HG02678 (cell line): ENCODE data around the gene PHPT1.
A peak's percentile ranks its signal among the peaks of the same experiment; 100 is the strongest.
"Not testable (repeated sequence)": the region's sequence is repeated elsewhere in the genome, so short reads cannot be mapped to it uniquely, and the experiment has no call there.

Experiments used
- ATAC-seq: cut with Tn5 transposase; IDR thresholded peaks from one replicate; pipeline ENCODE4 v1.9.1; 2021; ENCODE audit warnings: mild to moderate bottlenecking, moderate library complexity; ENCODE audit not compliant: unreplicated experiment

Gene PHPT1

GRCh38 chr9:136837146-136837855 is 11.9 kb upstream of the PHPT1 start:
- ATAC-seq: no peak

- not testable (repeated sequence) for ATAC-seq
These were observed 11.3 kb upstream of the PHPT1 start for GRCh38 chr9:136837856-136838277.

GRCh38 chr9:136838314-136839228 is 10.6 kb upstream of the PHPT1 start:
- ATAC-seq: no peak

- ATAC-seq: no peak
These were observed 9.7 kb upstream of the PHPT1 start for GRCh38 chr9:136839229-136840139.

- ATAC-seq: no peak
These were observed 8.9 kb upstream of the PHPT1 start for GRCh38 chr9:136840140-136840876.

- ATAC-seq: no peak
These were observed 8.1 kb upstream of the PHPT1 start for GRCh38 chr9:136840877-136841645.

GRCh38 chr9:136841646-136842379 is 7.4 kb upstream of the PHPT1 start:
- ATAC-seq: not testable (repeated sequence)

GRCh38 chr9:136842380-136842948 is 6.7 kb upstream of the PHPT1 start, which contains the start of gene AJM1:
AJM1 (plus strand) TSS chr9:136842478; CDS start chr9:136844415, 1,937 bp downstream.
- peak; percentile 78 for ATAC-seq

- not testable (repeated sequence) for ATAC-seq
These were observed 5.9 kb upstream of the PHPT1 start for GRCh38 chr9:136843159-136843800.

GRCh38 chr9:136843801-136844740 is 5.1 kb upstream of the PHPT1 start:
- ATAC-seq: not testable (repeated sequence)

GRCh38 chr9:136844761-136845464 is 4.3 kb upstream of the PHPT1 start:
- ATAC-seq: no peak

GRCh38 chr9:136845465-136846260 is 3.5 kb upstream of the PHPT1 start:
- no peak for ATAC-seq

- ATAC-seq: no peak
These were observed 2.7 kb upstream of the PHPT1 start for GRCh38 chr9:136846376-136847087.

- ATAC-seq: no peak
These were observed 2.0 kb upstream of the PHPT1 start for GRCh38 chr9:136847088-136847825.
